Measurements from ENCODE around the gene PLEKHA4.
"Not testable (repeated sequence)": the region's sequence is repeated elsewhere in the genome, so short reads cannot be mapped to it uniquely, and the experiment has no call there.

Gene PLEKHA4

GRCh38 chr19:48854103-48854502, 14.3 kb downstream of the PLEKHA4 start:
- H3K27me3 ChIP-seq (replicated peaks; ENCODE audit: insufficient read depth, low read length): no peaks in the 10 kb centered on the region
- H3K27ac ChIP-seq (ENCODE audit: low read length): no peak overlapping the region
- TF ChIP-seq CTCF (IDR thresholded peaks at IDR 0.05; ENCODE audit: low read length) (no peak), EZH2phosphoT487 (IDR thresholded peaks at IDR 0.05; ENCODE audit: low read length) (no peak), EZH2 (optimal IDR thresholded peaks at IDR 0.05; ENCODE audit: low read depth, low read length) (no peak)
- no peaks in the 10 kb centered on the region for H4K20me1 ChIP-seq (ENCODE audit: insufficient read depth, low read length)
- no peaks in the 10 kb centered on the region for H3K79me2 ChIP-seq (ENCODE audit: low read length)
- H3K36me3 ChIP-seq (replicated peaks; ENCODE audit: insufficient read depth, low read length): no peaks in the 10 kb centered on the region
- no peak overlapping the region for H3K4me2 ChIP-seq (ENCODE audit: low read depth, low read length)
- no peak overlapping the region for H3K9ac ChIP-seq (ENCODE audit: low read length)
- no peak overlapping the region for H2AFZ ChIP-seq (ENCODE audit: low read length)
- peaks cover 7% of the 10 kb centered on the region for H3K4me1 ChIP-seq (ENCODE audit: low read length)
- H3K4me3 ChIP-seq (ENCODE audit: low read length): no peak overlapping the region
- H3F3A ChIP-seq (ENCODE audit: insufficient read depth, low read length): 0 out of 2 replicates have a peak, but pooled peaks cover 6% of the 10 kb centered on the region
- no peak for DNase-seq
- H3K9me3 ChIP-seq (replicated peaks; ENCODE audit: insufficient read depth, low read length): no peaks in the 10 kb centered on the region
- no peaks in the 10 kb centered on the region for H3K9me2 ChIP-seq (replicated peaks; ENCODE audit: insufficient read depth, low read length)

- peaks cover 11% of the 10 kb centered on the region; the same call in 1 of the 2 replicates for H3F3A ChIP-seq (ENCODE audit: insufficient read depth, low read length)
- no peaks in the 10 kb centered on the region for H4K20me1 ChIP-seq (ENCODE audit: insufficient read depth, low read length)
- H3K27ac ChIP-seq (ENCODE audit: low read length): no peak overlapping the region
- no peak overlapping the region for H3K9ac ChIP-seq (ENCODE audit: low read length)
- H3K36me3 ChIP-seq (replicated peaks; ENCODE audit: insufficient read depth, low read length): no peaks in the 10 kb centered on the region
- no peak overlapping the region for H2AFZ ChIP-seq (ENCODE audit: low read length)
- H3K27me3 ChIP-seq (replicated peaks; ENCODE audit: insufficient read depth, low read length): no peaks in the 10 kb centered on the region
- no peak overlapping the region for H3K4me3 ChIP-seq (ENCODE audit: low read length)
- H3K4me2 ChIP-seq (ENCODE audit: low read depth, low read length): no peak overlapping the region
- H3K9me3 ChIP-seq (replicated peaks; ENCODE audit: insufficient read depth, low read length): no peaks in the 10 kb centered on the region
- peaks cover 12% of the 10 kb centered on the region for H3K4me1 ChIP-seq (ENCODE audit: low read length)
- no peaks in the 10 kb centered on the region for H3K79me2 ChIP-seq (ENCODE audit: low read length)
- H3K9me2 ChIP-seq (replicated peaks; ENCODE audit: insufficient read depth, low read length): no peaks in the 10 kb centered on the region
- no peak for TF ChIP-seq EZH2 (optimal IDR thresholded peaks at IDR 0.05; ENCODE audit: low read depth, low read length)
- TF ChIP-seq CTCF (IDR thresholded peaks at IDR 0.05; ENCODE audit: low read length): no peak
- TF ChIP-seq EZH2phosphoT487 (IDR thresholded peaks at IDR 0.05; ENCODE audit: low read length): no peak
- DNase-seq: no peak
Observed at GRCh38 chr19:48853483-48853882, 14.9 kb downstream of the PLEKHA4 start.

- H3K27ac ChIP-seq (ENCODE audit: low read length): no peak overlapping the region
- no peak overlapping the region for H3K4me2 ChIP-seq (ENCODE audit: low read depth, low read length)
- H3K4me1 ChIP-seq (ENCODE audit: low read length): peaks cover 12% of the 10 kb centered on the region
- H3K9ac ChIP-seq (ENCODE audit: low read length): no peak overlapping the region
- no peaks in the 10 kb centered on the region for H3K36me3 ChIP-seq (replicated peaks; ENCODE audit: insufficient read depth, low read length)
- no peak for DNase-seq
- H3K4me3 ChIP-seq (ENCODE audit: low read length): no peak overlapping the region
- H4K20me1 ChIP-seq (ENCODE audit: insufficient read depth, low read length): no peaks in the 10 kb centered on the region
- H3F3A ChIP-seq (ENCODE audit: insufficient read depth, low read length): peaks cover 12% of the 10 kb centered on the region; the same call in 1 of the 2 replicates
- no peaks in the 10 kb centered on the region for H3K9me2 ChIP-seq (replicated peaks; ENCODE audit: insufficient read depth, low read length)
- H3K27me3 ChIP-seq (replicated peaks; ENCODE audit: insufficient read depth, low read length): no peaks in the 10 kb centered on the region
- no peak overlapping the region for H2AFZ ChIP-seq (ENCODE audit: low read length)
- no peaks in the 10 kb centered on the region for H3K79me2 ChIP-seq (ENCODE audit: low read length)
- TF ChIP-seq EZH2phosphoT487 (IDR thresholded peaks at IDR 0.05; ENCODE audit: low read length) (no peak), CTCF (IDR thresholded peaks at IDR 0.05; ENCODE audit: low read length) (no peak), EZH2 (optimal IDR thresholded peaks at IDR 0.05; ENCODE audit: low read depth, low read length) (no peak)
- no peaks in the 10 kb centered on the region for H3K9me3 ChIP-seq (replicated peaks; ENCODE audit: insufficient read depth, low read length)
Observed at GRCh38 chr19:48852292-48852691, 16.1 kb downstream of the PLEKHA4 start.

- not testable (repeated sequence) for H4K20me1 ChIP-seq (ENCODE audit: insufficient read depth, low read length); H3K4me3 ChIP-seq (ENCODE audit: low read length); H3K9me3 ChIP-seq (replicated peaks; ENCODE audit: insufficient read depth, low read length); H3K27me3 ChIP-seq (replicated peaks; ENCODE audit: insufficient read depth, low read length); H3K27ac ChIP-seq (ENCODE audit: low read length); H2AFZ ChIP-seq (ENCODE audit: low read length); H3K79me2 ChIP-seq (ENCODE audit: low read length); DNase-seq; H3K9me2 ChIP-seq (replicated peaks; ENCODE audit: insufficient read depth, low read length); H3K36me3 ChIP-seq (replicated peaks; ENCODE audit: insufficient read depth, low read length); H3K9ac ChIP-seq (ENCODE audit: low read length); H3K4me2 ChIP-seq (ENCODE audit: low read depth, low read length)
- Histone ChIP-seq H3F3A (ENCODE audit: insufficient read depth, low read length) (peaks cover 12% of the 10 kb centered on the region; the same call in 1 of the 2 replicates), H3K4me1 (ENCODE audit: low read length) (peaks cover 12% of the 10 kb centered on the region)
Observed at GRCh38 chr19:48846659-48847058, 21.8 kb downstream of the PLEKHA4 start.

All from MM.1S (cell line).